HepG2 (cell line): Measurements from ENCODE around the gene MMP23B. TPM values are rescaled to one million over a fixed set of nuclear protein-coding genes. Genes with fewer than 3 reads are reported as not detected.

Source experiments
- EZH2 ChIP-seq: conservative IDR thresholded peaks from 2 replicates; pipeline ENCODE4 v1.6.1; 2012; ENCODE audit warnings: mild to moderate bottlenecking, low read depth, low read length, moderate library complexity
- GLI4 ChIP-seq: sonication (generic); formaldehyde crosslinking; IDR thresholded peaks from 2 replicates; pipeline ENCODE4 v1.5.1; 2020; ENCODE audit warnings: missing genetic modification reagents, mild to moderate bottlenecking, moderate library complexity, borderline replicate concordance
- HCFC1 ChIP-seq: fragments of 150-350 bp; IDR thresholded peaks from 2 replicates; pipeline ENCODE4 v1.6.1; 2014; ENCODE audit warnings: low read depth, low read length
- ISL2 ChIP-seq: sonication (generic); formaldehyde crosslinking; IDR thresholded peaks from 2 replicates; pipeline ENCODE4 v1.5.0; 2020; ENCODE audit warnings: missing genetic modification reagents
- KAT7 ChIP-seq: IDR thresholded peaks from 2 replicates; pipeline ENCODE4 v1.6.1; 2018; ENCODE audit warnings: borderline replicate concordance, missing compliant biosample characterization
- KDM3A ChIP-seq: IDR thresholded peaks from 2 replicates; pipeline ENCODE4 v1.6.1; 2018; ENCODE audit warnings: low read depth, missing compliant biosample characterization
- KDM5B ChIP-seq: sonication (generic); formaldehyde crosslinking; IDR thresholded peaks from 2 replicates; pipeline ENCODE4 v1.4.0; 2020; ENCODE audit warnings: missing genetic modification reagents, mild to moderate bottlenecking, borderline replicate concordance
- KLF12 ChIP-seq: sonication (generic); formaldehyde crosslinking; IDR thresholded peaks from 2 replicates; pipeline ENCODE4 v1.4.0; 2020; ENCODE audit warnings: missing genetic modification reagents, borderline replicate concordance
- MAFK ChIP-seq, 2 experiments: IDR thresholded peaks in 1 of 2; conservative IDR thresholded peaks in 1 of 2; 2 replicates each; pipeline ENCODE4 v1.6.1; 2011; ENCODE audit warnings: improper control_type of control experiment in 2 of 2, low read length in 2 of 2
- NFKB2 ChIP-seq: sonication (generic); formaldehyde crosslinking; IDR thresholded peaks from 2 replicates; pipeline ENCODE4 v1.4.0; 2020; ENCODE audit warnings: missing genetic modification reagents, borderline replicate concordance
- PATZ1 ChIP-seq: sonication (generic); formaldehyde crosslinking; IDR thresholded peaks from 2 replicates; pipeline ENCODE4 v1.4.0; 2020; ENCODE audit warnings: missing genetic modification reagents
- PRPF4 ChIP-seq: fragments of 200-400 bp; formaldehyde crosslinking; IDR thresholded peaks from 2 replicates; pipeline ENCODE4 v1.6.1; 2016; ENCODE audit warnings: low read length, low read depth; ENCODE audit not compliant: poor library complexity, severe bottlenecking
- RCOR2 ChIP-seq: IDR thresholded peaks from 2 replicates; pipeline ENCODE4 v1.6.1; 2016; ENCODE audit warnings: missing biosample characterization, missing genetic modification reagents
- RERE ChIP-seq: IDR thresholded peaks from 2 replicates; pipeline ENCODE4 v1.6.1; 2016; ENCODE audit warnings: low read depth, missing genetic modification reagents, missing compliant biosample characterization
- SRSF9 ChIP-seq: fragments of 200-400 bp; formaldehyde crosslinking; IDR thresholded peaks from 2 replicates; pipeline ENCODE4 v1.6.1; 2018; ENCODE audit warnings: borderline replicate concordance, mild to moderate bottlenecking, low read depth, low read length; ENCODE audit not compliant: insufficient read depth, poor library complexity, severe bottlenecking
- TARDBP ChIP-seq: sonication (generic); formaldehyde crosslinking; IDR thresholded peaks from 2 replicates; pipeline ENCODE4 v1.8.0; 2022; ENCODE audit warnings: mild to moderate bottlenecking, missing genetic modification reagents
- TEAD3 ChIP-seq: optimal IDR thresholded peaks from 2 replicates; pipeline ENCODE3; 2016; ENCODE audit warnings: borderline replicate concordance
- THYN1 ChIP-seq: sonication (generic); formaldehyde crosslinking; IDR thresholded peaks from 2 replicates; pipeline ENCODE4 v1.8.1; 2023; ENCODE audit warnings: low read depth, mild to moderate bottlenecking, moderate library complexity, missing genetic modification reagents, borderline replicate concordance
- ZNF326 ChIP-seq: sonication (generic); formaldehyde crosslinking; IDR thresholded peaks from 2 replicates; pipeline ENCODE4 v1.4.0; 2020; ENCODE audit warnings: missing genetic modification reagents, borderline replicate concordance
- ZNF530 ChIP-seq: sonication (generic); formaldehyde crosslinking; IDR thresholded peaks from 2 replicates; pipeline ENCODE4 v1.5.0; 2020; ENCODE audit warnings: low read depth, mild to moderate bottlenecking, missing genetic modification reagents
- ZNF558 ChIP-seq: sonication (generic); formaldehyde crosslinking; IDR thresholded peaks from 2 replicates; pipeline ENCODE4 v1.9.0; 2022; ENCODE audit warnings: mild to moderate bottlenecking, missing genetic modification reagents, borderline replicate concordance
- ZNF772 ChIP-seq: sonication (generic); formaldehyde crosslinking; IDR thresholded peaks from 2 replicates; pipeline ENCODE4 v1.5.0; 2020; ENCODE audit warnings: mild to moderate bottlenecking, missing genetic modification reagents
- ZNF879 ChIP-seq: sonication (generic); formaldehyde crosslinking; IDR thresholded peaks from 2 replicates; pipeline ENCODE4 v1.8.1; 2023; ENCODE audit warnings: missing genetic modification reagents
- polyA plus RNA-seq, 8 experiments: library from polyadenylated mRNA; depleted of rRNA in 3 of 8; stranded (reverse) in 7 of 8; unstranded in 1 of 8; fragments of >200 nt; fragmentation: Illumina TruSeq in 4 of 8; extraction: Trizol in 4 of 8; gene quantifications; 2 replicates each; pipeline versions ENCODE4 v1.2.1 to v1.2.3, GENCODE V29; 2011 to 2016; ENCODE audit warnings: low read depth in 4 of 8, missing spikeins in 1 of 8, mixed read lengths in 1 of 8; ENCODE audit not compliant: insufficient read depth in 1 of 8
- total RNA-seq, 5 experiments: library from RNA; depleted of rRNA; stranded (reverse); fragments of >200 nt; fragmentation: Illumina TruSeq; extraction: Trizol; gene quantifications; 2 replicates each; pipeline ENCODE4 v1.2.3, GENCODE V29; 2016; ENCODE audit warnings: low read depth in 1 of 5

Gene MMP23B
- total and polyA plus RNA-seq, 2 of the 13 experiments (the other 11 are each of a cell fraction or from before 2014, with no cell fraction given) = 0.61 to 0.75 TPM

GRCh38 chr1:1615256-1616044 is 16.5 kb upstream of the MMP23B start, which contains the start of gene MIB2 (continued):
- TF ChIP-seq EZH2 = no peak
- TF ChIP-seq KLF12 (CRISPR knock-in tag) = no peak
- peak; percentile 85; the same call in 1 of the 2 replicates for TF ChIP-seq ZNF772 (CRISPR knock-in tag)
- no peak for TF ChIP-seq ZNF530 (CRISPR knock-in tag)
- TF ChIP-seq PRPF4 = no peak
- no peak for TF ChIP-seq RERE
- peak; percentile 65; the same call in 1 of the 2 replicates for TF ChIP-seq KAT7 (CRISPR knock-in tag)
- peak; percentile 64 for TF ChIP-seq ISL2 (CRISPR knock-in tag)
- no peak for TF ChIP-seq ZNF879
- TF ChIP-seq ZNF558 = peak; percentile 90; the same call in 1 of the 2 replicates
- no peak for TF ChIP-seq SRSF9
- TF ChIP-seq MAFK (conservative IDR thresholded peaks at IDR 0.05 in 1 of 2, IDR thresholded peaks at IDR 0.05 in 1 of 2; ENCODE audit: low read length in 2 of 2) = no peak
- TF ChIP-seq HCFC1 = peak; percentile 82
- peak; percentile 86 for TF ChIP-seq KDM5B (CRISPR knock-in tag)
- no peak for TF ChIP-seq THYN1 (CRISPR knock-in tag)
- TF ChIP-seq NFKB2 (CRISPR knock-in tag) = peak; percentile 85; the same call in 1 of the 2 replicates
- TF ChIP-seq PATZ1 (CRISPR knock-in tag) = peak; percentile 95
- no peak for TF ChIP-seq RCOR2 (CRISPR knock-in tag)
- TF ChIP-seq ZNF326 (CRISPR knock-in tag) = no peak
- TF ChIP-seq GLI4 (CRISPR knock-in tag) = no peak; the same call in 1 of the 2 replicates
- no peak for TF ChIP-seq TEAD3 (CRISPR knock-in tag)
- no peak for TF ChIP-seq KDM3A (CRISPR knock-in tag)
- 0 out of 2 replicates have a peak, but pooled peaks have one; percentile 52 for TF ChIP-seq TARDBP (CRISPR knock-in tag)
